ENCODE measurements around the gene DCP1A.
"Not testable (repeated sequence)": the region's sequence is repeated elsewhere in the genome, so short reads cannot be mapped to it uniquely, and the experiment has no call there.

Gene DCP1A

GRCh38 chr3:53328746-53329145 lies 18.6 kb downstream of the DCP1A start:
- no peak for DNase-seq (ENCODE audit: low spot score)

GRCh38 chr3:53327986-53328385 lies 19.4 kb downstream of the DCP1A start:
- not testable (repeated sequence) for DNase-seq (ENCODE audit: low spot score)

DNA sequence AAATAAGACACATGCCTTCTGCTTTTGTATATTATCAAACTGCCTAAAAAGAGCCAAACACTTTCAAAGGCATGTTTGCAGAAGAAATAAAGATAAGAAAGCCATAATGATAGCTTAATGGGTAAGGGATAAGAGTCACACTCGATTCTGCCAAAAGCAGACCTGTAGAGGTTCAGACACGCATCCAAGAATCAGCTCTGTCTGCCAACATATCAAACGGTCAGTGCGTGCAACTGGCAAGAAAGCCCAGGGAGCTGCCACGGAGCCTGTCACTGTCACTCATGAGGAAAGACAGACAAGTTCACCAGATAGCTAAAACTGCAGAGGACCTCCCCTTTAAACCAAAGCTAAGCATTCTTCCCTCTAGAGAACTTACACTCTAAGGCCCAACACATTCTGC lies 23.2 kb downstream of the DCP1A start:
- DNase-seq (ENCODE audit: low spot score) = no peak

DNA sequence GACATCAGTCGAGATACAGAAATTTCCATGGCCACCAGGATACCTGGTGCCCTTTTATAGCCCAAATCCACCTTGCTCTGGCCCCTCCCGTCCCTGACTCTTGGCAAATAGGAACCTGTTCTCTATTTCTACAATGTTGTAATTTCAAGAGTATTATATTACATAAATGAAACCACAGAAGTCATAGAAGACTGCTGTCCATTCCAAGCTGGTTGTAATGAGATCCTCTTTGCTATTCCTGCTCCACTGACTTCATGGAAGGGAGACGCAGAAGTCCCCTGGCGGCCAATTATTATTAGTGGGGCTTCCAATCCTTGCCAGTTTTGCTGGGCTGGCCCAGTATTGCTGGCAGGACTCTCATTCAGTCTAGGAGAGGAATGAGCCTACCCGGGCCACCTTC lies 26.6 kb downstream of the DCP1A start:
- no peak for DNase-seq (ENCODE audit: low spot score)

- no peak for DNase-seq (ENCODE audit: low spot score)
These were observed 28.8 kb downstream of the DCP1A start for GRCh38 chr3:53318522-53318921.

DNA sequence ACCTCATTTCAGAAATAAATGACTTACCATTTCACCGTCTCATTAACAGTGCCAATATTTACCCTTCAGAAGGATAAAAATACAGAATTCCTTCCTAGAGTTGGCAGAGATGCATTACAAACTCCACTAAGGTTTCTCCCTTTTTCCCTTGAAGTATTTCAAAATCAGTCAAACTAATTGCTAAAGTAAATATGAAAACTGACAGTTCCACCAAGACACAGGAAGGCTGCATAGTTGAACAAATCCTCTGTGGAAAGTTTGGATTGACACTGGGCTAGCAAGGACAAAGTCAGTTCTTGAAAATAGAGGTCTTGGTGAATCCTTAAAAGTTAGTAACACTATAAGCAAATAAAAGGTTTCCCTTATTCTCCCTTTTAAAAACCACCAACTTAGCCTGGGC lies 34.5 kb downstream of the DCP1A start:
- no peak for DNase-seq (ENCODE audit: low spot score)

- no peak for DNase-seq (ENCODE audit: low spot score)
These were observed 35.5 kb downstream of the DCP1A start for GRCh38 chr3:53311882-53312281.

GRCh38 chr3:53303957-53304356 lies 43.4 kb downstream of the DCP1A start:
- DNase-seq (ENCODE audit: low spot score) = peak; percentile 88

DNA sequence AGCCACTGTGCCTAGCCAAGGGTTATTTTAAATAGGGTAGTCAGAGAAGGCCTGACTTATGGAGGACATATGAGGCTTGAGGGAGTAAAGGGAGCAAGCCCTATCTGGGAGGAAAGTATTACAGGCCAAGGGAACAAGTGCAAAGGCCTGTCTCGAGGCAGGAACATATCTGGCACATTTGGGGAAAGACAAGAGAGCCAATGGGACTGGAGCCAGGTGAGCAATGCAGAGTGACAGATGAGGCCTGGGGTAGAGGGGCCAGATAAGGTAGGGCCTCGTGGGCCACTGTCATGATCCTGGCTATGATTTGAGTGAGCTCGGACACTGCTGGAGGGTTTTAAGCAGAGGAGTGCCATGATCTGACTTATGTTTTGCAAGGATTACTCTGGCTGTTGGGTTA lies 43.8 kb downstream of the DCP1A start:
- no peak for DNase-seq (ENCODE audit: low spot score)

GRCh38 chr3:53300826-53301225 lies 46.5 kb downstream of the DCP1A start:
- no peak for DNase-seq (ENCODE audit: low spot score)

- DNase-seq (ENCODE audit: low spot score) = peak; percentile 87
These were observed 47.7 kb downstream of the DCP1A start for GRCh38 chr3:53299611-53300023.

GRCh38 chr3:53295410-53295809 lies 51.9 kb downstream of the DCP1A start:
- DNase-seq (ENCODE audit: low spot score) = no peak

GRCh38 chr3:53293867-53294266 lies 53.5 kb downstream of the DCP1A start:
- no peak for DNase-seq (ENCODE audit: low spot score)

GRCh38 chr3:53288214-53288613 lies 59.1 kb downstream of the DCP1A start:
- DNase-seq (ENCODE audit: low spot score) = no peak

DNA sequence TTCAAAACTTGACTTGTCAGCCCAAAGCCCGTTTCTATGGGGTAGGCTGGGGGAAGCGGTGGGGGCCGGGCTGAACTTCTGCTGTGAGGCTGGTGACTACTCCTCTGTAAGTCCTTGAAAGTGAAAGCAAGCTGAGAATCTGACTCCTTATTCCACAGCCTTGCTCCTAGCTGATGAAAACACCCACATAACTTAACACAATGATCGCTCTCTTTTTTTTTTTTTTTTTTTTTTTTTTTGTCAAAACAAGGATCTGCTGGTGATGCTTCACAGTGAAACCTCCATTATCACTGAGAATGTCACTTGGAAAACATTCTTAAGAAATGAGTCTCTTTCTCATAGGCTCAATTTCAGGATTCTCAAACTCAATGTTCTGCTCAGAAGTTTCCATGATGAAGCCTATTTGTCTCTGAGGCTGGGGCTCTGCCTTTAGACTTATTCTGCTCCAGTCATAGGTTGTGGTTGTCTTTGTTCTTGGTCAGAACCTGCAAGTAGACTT lies 60.2 kb downstream of the DCP1A start:
- DNase-seq (ENCODE audit: low spot score) = peak; percentile 93

- DNase-seq (ENCODE audit: low spot score) = no peak
These were observed 60.6 kb downstream of the DCP1A start for GRCh38 chr3:53286727-53287126.

- no peak for DNase-seq (ENCODE audit: low spot score)
These were observed 64.8 kb downstream of the DCP1A start for GRCh38 chr3:53282581-53282980.

- no peak for DNase-seq (ENCODE audit: low spot score)
These were observed 68.7 kb downstream of the DCP1A start for GRCh38 chr3:53278667-53279066.

DNA sequence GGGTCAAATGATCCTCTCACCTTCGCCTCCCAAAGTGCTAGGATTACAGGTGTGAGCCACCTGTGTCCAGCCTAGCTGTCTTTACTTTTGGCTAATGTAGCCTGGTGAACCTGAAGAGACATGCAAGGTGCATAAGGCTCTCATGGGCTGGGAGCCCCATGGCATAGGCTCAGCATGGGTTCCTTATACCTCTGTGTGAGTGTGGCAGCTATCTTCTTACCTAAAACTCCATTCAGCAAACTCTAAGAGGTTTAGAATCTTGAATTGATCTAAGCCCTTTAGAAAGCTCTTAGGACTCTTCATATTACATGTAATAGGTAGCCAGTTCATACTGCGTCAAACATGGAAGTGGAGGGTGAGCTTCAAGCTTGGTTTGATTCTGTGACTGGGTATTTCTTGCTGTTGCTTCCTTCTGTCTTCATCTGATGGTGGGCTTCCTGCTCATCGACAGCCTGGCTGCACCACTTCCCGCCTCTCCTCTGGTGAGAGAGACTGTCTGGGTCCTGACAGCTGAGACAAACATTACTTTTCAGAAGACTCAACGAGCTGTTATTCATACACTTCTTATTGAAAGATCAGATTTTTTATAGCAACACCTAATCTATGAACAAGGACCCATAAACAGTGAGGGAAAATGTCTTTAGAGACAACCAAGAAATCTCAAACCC lies 72.3 kb downstream of the DCP1A start:
- no peak for DNase-seq (ENCODE audit: low spot score)

- DNase-seq (ENCODE audit: low spot score) = no peak
These were observed 74.1 kb downstream of the DCP1A start for GRCh38 chr3:53273146-53273670.

DNA sequence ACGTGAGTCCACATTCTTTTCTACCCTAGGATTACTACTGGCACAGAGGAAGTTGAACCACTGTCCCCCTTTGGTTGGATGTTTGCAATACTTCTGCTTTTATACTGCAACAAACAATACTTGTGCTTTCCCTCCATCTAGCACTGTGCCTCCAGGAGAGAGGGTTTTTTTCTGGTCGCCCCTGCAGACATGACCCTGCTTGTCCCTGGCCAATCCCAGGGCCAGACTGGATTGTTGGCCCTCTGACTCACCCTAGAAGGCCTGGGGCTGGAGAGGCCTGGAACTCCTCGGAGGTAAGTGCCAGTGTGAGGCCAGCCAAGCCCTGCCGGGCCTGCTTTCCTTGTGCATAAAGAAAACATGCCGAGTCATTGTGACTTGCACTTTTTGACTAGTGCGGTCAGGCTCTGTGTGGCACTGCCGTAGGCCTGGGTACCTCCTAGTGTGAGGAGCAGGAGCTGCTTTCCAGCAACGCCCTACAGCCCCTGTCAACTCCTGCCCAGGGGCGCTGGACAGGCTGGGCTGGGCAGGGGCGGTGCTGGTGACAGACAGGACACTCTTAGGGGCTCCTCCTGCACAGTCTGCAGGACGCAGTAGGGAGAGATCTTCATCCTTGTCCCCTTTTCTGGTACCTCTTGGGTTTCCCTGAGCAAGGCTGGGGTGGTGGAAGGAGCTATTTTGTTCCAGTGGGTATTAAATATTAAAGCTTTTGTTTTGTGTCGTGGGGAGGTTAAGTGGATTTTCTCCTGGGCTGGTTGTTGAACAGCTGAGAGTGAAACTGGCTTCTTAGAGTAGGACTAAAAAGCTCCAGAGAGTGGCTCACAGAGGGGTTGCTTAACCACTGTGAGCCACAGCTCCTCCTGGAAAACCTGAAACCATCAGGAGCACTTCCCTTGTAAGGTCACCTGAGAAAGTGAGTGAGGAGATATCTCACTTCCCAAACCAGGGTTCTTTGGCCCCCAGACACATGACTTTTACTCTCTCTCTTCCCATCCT lies 77.2 kb downstream of the DCP1A start:
- peak; percentile 95 for DNase-seq (ENCODE audit: low spot score)

GRCh38 chr3:53269193-53269592 lies 78.2 kb downstream of the DCP1A start:
- not testable (repeated sequence) for DNase-seq (ENCODE audit: low spot score)

DNA sequence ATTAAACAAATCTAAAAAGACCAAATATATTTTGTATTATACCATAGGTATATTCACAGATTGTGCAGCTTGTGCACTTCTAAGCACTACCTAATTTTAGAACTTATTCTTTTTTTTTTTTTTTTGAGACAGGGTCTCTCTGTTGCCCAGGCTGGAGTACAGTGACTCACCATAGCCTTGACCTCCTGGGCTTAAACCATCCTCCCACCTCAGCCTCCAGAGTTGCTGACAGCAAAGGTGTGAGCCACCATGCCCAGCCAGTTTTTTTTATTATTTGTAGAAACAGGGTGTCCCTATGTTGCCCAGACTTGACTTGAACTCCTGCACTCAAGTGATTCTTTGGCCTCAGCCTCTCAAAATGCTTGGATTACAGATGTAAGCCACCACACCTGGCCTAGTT lies 79.6 kb downstream of the DCP1A start:
- DNase-seq (ENCODE audit: low spot score) = no peak

All from COLO829 (cell line).